Hepatocyte (in vitro differentiated cells): ENCODE measurements around the gene CFL1.

Source experiments
- CTCF ChIP-seq: fragments of 200-600 bp; sonication (generic); IDR thresholded peaks from 2 replicates; pipeline ENCODE4 v1.5.1; 2016; ENCODE audit warnings: antibody characterized with exemption, mild to moderate bottlenecking; ENCODE audit not compliant: poor library complexity
- EZH2 ChIP-seq: fragments of 200-600 bp; sonication (generic); IDR thresholded peaks from 2 replicates; pipeline ENCODE4 v1.6.1; 2016; ENCODE audit warnings: antibody characterized with exemption, mild to moderate bottlenecking, borderline replicate concordance
- EZH2phosphoT487 ChIP-seq: fragments of 200-600 bp; sonication (generic); IDR thresholded peaks from one replicate; pipeline ENCODE4 v1.6.1; 2018; ENCODE audit warnings: antibody characterized with exemption, mild to moderate bottlenecking, low read depth, moderate library complexity; ENCODE audit not compliant: unreplicated experiment, severe bottlenecking

- no peak for TF ChIP-seq EZH2
- TF ChIP-seq CTCF: no peak
- no peak for TF ChIP-seq EZH2phosphoT487
Measured at GRCh38 chr11:65854852-65855837, 2.8 kb downstream of the CFL1 start.
